HepG2 (cell line): Measurements from ENCODE around the gene CUL7. TPM values are rescaled to one million over a fixed set of nuclear protein-coding genes. Genes with fewer than 3 reads are reported as not detected.

Experiments
- DNMT3B ChIP-seq: conservative IDR thresholded peaks from 2 replicates; pipeline ENCODE4 v1.6.1; 2016; ENCODE audit warnings: missing biosample characterization, control low read depth
- FOXA3 ChIP-seq: IDR thresholded peaks from 2 replicates; pipeline ENCODE4 v1.6.1; 2016; ENCODE audit warnings: missing genetic modification reagents, missing compliant biosample characterization
- HOXA9 ChIP-seq: sonication (generic); formaldehyde crosslinking; IDR thresholded peaks from 2 replicates; pipeline ENCODE4 v1.8.1; 2022; ENCODE audit warnings: missing genetic modification reagents, mild to moderate bottlenecking, moderate library complexity, borderline replicate concordance
- IKZF5 ChIP-seq: IDR thresholded peaks from 2 replicates; pipeline ENCODE4 v1.6.1; 2018; ENCODE audit warnings: missing genetic modification reagents, mild to moderate bottlenecking, missing compliant biosample characterization
- JUND ChIP-seq: sonication (generic); formaldehyde crosslinking; IDR thresholded peaks from 2 replicates; pipeline ENCODE4 v1.8.0; 2022; ENCODE audit warnings: mild to moderate bottlenecking, missing genetic modification reagents
- KLF6 ChIP-seq: IDR thresholded peaks from 2 replicates; pipeline ENCODE4 v1.8.0; 2016; ENCODE audit warnings: missing biosample characterization, missing genetic modification reagents
- NFATC3 ChIP-seq: sonication (generic); formaldehyde crosslinking; IDR thresholded peaks from 2 replicates; pipeline ENCODE4 v1.5.1; 2020; ENCODE audit warnings: mild to moderate bottlenecking, missing genetic modification reagents
- NFRKB ChIP-seq: fragments of 450-650 bp; IDR thresholded peaks from 2 replicates; pipeline ENCODE4 v1.6.1; 2017
- PCBP1 ChIP-seq: fragments of 200-400 bp; formaldehyde crosslinking; IDR thresholded peaks from 2 replicates; pipeline ENCODE4 v1.6.1; 2017; ENCODE audit warnings: mild to moderate bottlenecking, low read depth, low read length, borderline replicate concordance
- RAD21 ChIP-seq: fragments of 450-650 bp; formaldehyde crosslinking; IDR thresholded peaks from 2 replicates; pipeline ENCODE4 v1.5.0; 2020; ENCODE audit warnings: mild to moderate bottlenecking
- REPIN1 ChIP-seq: sonication (generic); formaldehyde crosslinking; IDR thresholded peaks from 2 replicates; pipeline ENCODE4 v1.8.0; 2022; ENCODE audit warnings: missing genetic modification reagents, low read depth, mild to moderate bottlenecking, borderline replicate concordance
- SAP130 ChIP-seq: IDR thresholded peaks from 2 replicates; pipeline ENCODE4 v1.6.1; 2016; ENCODE audit warnings: low read depth
- TCF7L2 ChIP-seq: IDR thresholded peaks from 2 replicates; pipeline ENCODE4 v1.6.1; 2011; ENCODE audit warnings: mild to moderate bottlenecking, low read depth, low read length, moderate library complexity
- TRIM24 ChIP-seq: sonication (generic); formaldehyde crosslinking; IDR thresholded peaks from 2 replicates; pipeline ENCODE4 v1.8.0; 2022; ENCODE audit warnings: mild to moderate bottlenecking, missing genetic modification reagents
- YEATS4 ChIP-seq: sonication (generic); formaldehyde crosslinking; IDR thresholded peaks from 2 replicates; pipeline ENCODE4 v1.4.0; 2020; ENCODE audit warnings: missing genetic modification reagents, borderline replicate concordance
- ZBTB39 ChIP-seq: sonication (generic); formaldehyde crosslinking; IDR thresholded peaks from 2 replicates; pipeline ENCODE4 v1.5.0; 2020; ENCODE audit warnings: missing genetic modification reagents
- ZNF225 ChIP-seq: sonication (generic); formaldehyde crosslinking; IDR thresholded peaks from 2 replicates; pipeline ENCODE4 v1.4.0; 2020; ENCODE audit warnings: mild to moderate bottlenecking, missing genetic modification reagents
- ZNF263 ChIP-seq: sonication (generic); formaldehyde crosslinking; IDR thresholded peaks from 2 replicates; pipeline ENCODE4 v1.4.0; 2020; ENCODE audit warnings: missing genetic modification reagents
- ZNF335 ChIP-seq: sonication (generic); formaldehyde crosslinking; IDR thresholded peaks from 2 replicates; pipeline ENCODE4 v1.4.0; 2020; ENCODE audit warnings: missing genetic modification reagents
- ZNF597 ChIP-seq: sonication (generic); formaldehyde crosslinking; IDR thresholded peaks from 2 replicates; pipeline ENCODE4 v1.5.0; 2020; ENCODE audit warnings: missing genetic modification reagents
- ZNF691 ChIP-seq: sonication (generic); formaldehyde crosslinking; IDR thresholded peaks from 2 replicates; pipeline ENCODE4 v1.4.0; 2020; ENCODE audit warnings: missing genetic modification reagents, low read depth, mild to moderate bottlenecking, borderline replicate concordance
- ZNF773 ChIP-seq: sonication (generic); formaldehyde crosslinking; IDR thresholded peaks from 2 replicates; pipeline ENCODE4 v1.4.0; 2020; ENCODE audit warnings: missing genetic modification reagents, borderline replicate concordance
- ZZZ3 ChIP-seq: sonication (generic); formaldehyde crosslinking; IDR thresholded peaks from 2 replicates; pipeline ENCODE4 v1.4.0; 2020; ENCODE audit warnings: missing genetic modification reagents, mild to moderate bottlenecking, borderline replicate concordance
- polyA plus RNA-seq, 8 experiments: library from polyadenylated mRNA; depleted of rRNA in 3 of 8; stranded (reverse) in 7 of 8; unstranded in 1 of 8; fragments of >200 nt; fragmentation: Illumina TruSeq in 4 of 8; extraction: Trizol in 4 of 8; gene quantifications; 2 replicates each; pipeline versions ENCODE4 v1.2.1 to v1.2.3, GENCODE V29; 2011 to 2016; ENCODE audit warnings: low read depth in 4 of 8, missing spikeins in 1 of 8, mixed read lengths in 1 of 8; ENCODE audit not compliant: insufficient read depth in 1 of 8
- total RNA-seq, 5 experiments: library from RNA; depleted of rRNA; stranded (reverse); fragments of >200 nt; fragmentation: Illumina TruSeq; extraction: Trizol; gene quantifications; 2 replicates each; pipeline ENCODE4 v1.2.3, GENCODE V29; 2016; ENCODE audit warnings: low read depth in 1 of 5

CUL7 gene
- total and polyA plus RNA-seq, 2 of the 13 experiments (the other 11 are each of a cell fraction or from before 2014, with no cell fraction given): 32.0 to 60.7 TPM

GRCh38 chr6:43076464-43077332 is 23.0 kb upstream of the CUL7 start (continued):
- TF ChIP-seq ZNF597 (CRISPR knock-in tag) (no peak), ZNF773 (CRISPR knock-in tag) (no peak), RAD21 (CRISPR knock-in tag) (peak; percentile 45; the same call in 1 of the 2 replicates), DNMT3B (CRISPR knock-in tag) (0 out of 2 replicates have a peak, but pooled peaks have one; percentile 63), IKZF5 (CRISPR knock-in tag) (peak; percentile 23; the same call in 1 of the 2 replicates), REPIN1 (CRISPR knock-in tag) (0 out of 2 replicates have a peak, but pooled peaks have one; percentile 27), SAP130 (CRISPR knock-in tag) (peak; percentile 44), ZBTB39 (no peak), ZNF335 (CRISPR knock-in tag) (no peak; the same call in 1 of the 2 replicates), ZNF691 (CRISPR knock-in tag) (no peak; the same call in 1 of the 2 replicates), JUND (CRISPR knock-in tag) (peak; percentile 44; the same call in 1 of the 2 replicates), TCF7L2 (no peak), NFATC3 (CRISPR knock-in tag) (no peak), ZNF263 (0 out of 2 replicates have a peak, but pooled peaks have one; percentile 7), PCBP1 (0 out of 2 replicates have a peak, but pooled peaks have one; percentile 25), TRIM24 (CRISPR knock-in tag) (no peak), HOXA9 (CRISPR knock-in tag) (no peak), KLF6 (CRISPR knock-in tag) (0 out of 2 replicates have a peak, but pooled peaks have one; percentile 46), NFRKB (no peak), FOXA3 (CRISPR knock-in tag) (no peak), YEATS4 (CRISPR knock-in tag) (peak; percentile 56; the same call in 1 of the 2 replicates), ZZZ3 (CRISPR knock-in tag) (peak; percentile 39; the same call in 1 of the 2 replicates), ZNF225 (CRISPR knock-in tag) (no peak)
